GM12891 (cell line): ENCODE results near the gene DOC2A.

Source experiments
- PAX5 ChIP-seq: IDR thresholded peaks from 2 replicates; pipeline ENCODE4 v1.6.1; 2011; ENCODE audit warnings: low read length, moderate library complexity, mild to moderate bottlenecking; ENCODE audit not compliant: insufficient read depth, severe bottlenecking
- POLR2A ChIP-seq: IDR thresholded peaks from 2 replicates; pipeline ENCODE4 v1.6.1; 2011; ENCODE audit warnings: low read depth, low read length, control low read depth
- POLR2AphosphoS5 ChIP-seq: IDR thresholded peaks from 2 replicates; pipeline ENCODE4 v1.6.1; 2011; ENCODE audit warnings: low read depth, low read length, control low read depth
- SPI1 ChIP-seq: IDR thresholded peaks from 2 replicates; pipeline ENCODE4 v1.6.1; 2011; ENCODE audit warnings: low read depth, low read length, control low read depth
- TAF1 ChIP-seq: IDR thresholded peaks from 2 replicates; pipeline ENCODE4 v1.6.1; 2011; ENCODE audit warnings: low read depth, low read length, control low read depth

GRCh38 chr16:29984764-29985147 lies 26.1 kb downstream of the DOC2A start:
- no peak for TF ChIP-seq POLR2A
- TF ChIP-seq POLR2AphosphoS5 = no peak
- TF ChIP-seq TAF1 = no peak
- no peak for TF ChIP-seq PAX5
- no peak for TF ChIP-seq SPI1
